HG02588 (cell line): Measurements from ENCODE around the gene FAM210A.

ENCODE experiments used
- ATAC-seq: cut with Tn5 transposase; IDR thresholded peaks from one replicate; pipeline ENCODE4 v1.9.1; 2021; ENCODE audit warnings: mild to moderate bottlenecking, moderate library complexity; ENCODE audit not compliant: unreplicated experiment

FAM210A gene

GRCh38 chr18:13649397-13650390, 76.7 kb downstream of the FAM210A start:
- ATAC-seq, result no peak

- ATAC-seq, result no peak
Measured at GRCh38 chr18:13647761-13648160, 78.6 kb downstream of the FAM210A start.

DNA sequence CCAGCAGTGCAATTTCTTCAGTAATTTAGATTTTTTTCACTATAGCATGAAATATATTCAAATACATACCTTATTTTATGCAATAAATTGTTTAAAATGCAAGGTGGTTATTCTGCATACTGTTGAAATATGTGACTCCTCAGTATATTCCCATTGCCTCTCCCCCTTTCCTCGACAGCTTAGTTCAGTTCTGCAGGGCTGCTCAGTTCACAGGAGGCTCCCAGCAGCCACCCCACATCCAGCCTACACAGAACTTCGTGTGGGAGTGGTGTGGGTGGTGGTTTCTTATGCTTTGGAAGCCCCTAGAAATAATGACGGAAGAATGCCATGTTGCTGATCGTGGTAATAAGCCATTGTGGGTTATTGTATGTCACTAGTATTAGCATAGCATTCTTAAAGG, 79.7 kb downstream of the FAM210A start:
- ATAC-seq, result no peak

DNA sequence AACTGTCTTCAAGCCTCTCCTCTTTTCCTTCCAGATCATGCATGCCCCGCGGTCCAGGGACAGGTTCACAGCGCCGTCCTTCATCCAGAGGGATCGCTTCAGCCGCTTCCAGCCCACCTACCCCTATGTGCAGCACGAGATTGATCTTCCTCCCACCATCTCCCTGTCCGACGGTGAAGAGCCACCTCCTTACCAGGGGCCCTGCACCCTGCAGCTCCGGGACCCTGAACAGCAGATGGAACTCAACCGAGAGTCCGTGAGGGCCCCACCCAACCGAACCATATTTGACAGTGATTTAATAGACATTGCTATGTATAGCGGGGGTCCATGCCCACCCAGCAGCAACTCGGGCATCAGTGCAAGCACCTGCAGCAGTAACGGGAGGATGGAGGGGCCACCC, 81.3 kb downstream of the FAM210A start:
- no peak for ATAC-seq

- no peak for ATAC-seq
Measured at GRCh38 chr18:13643261-13643751, 83.1 kb downstream of the FAM210A start.

DNA sequence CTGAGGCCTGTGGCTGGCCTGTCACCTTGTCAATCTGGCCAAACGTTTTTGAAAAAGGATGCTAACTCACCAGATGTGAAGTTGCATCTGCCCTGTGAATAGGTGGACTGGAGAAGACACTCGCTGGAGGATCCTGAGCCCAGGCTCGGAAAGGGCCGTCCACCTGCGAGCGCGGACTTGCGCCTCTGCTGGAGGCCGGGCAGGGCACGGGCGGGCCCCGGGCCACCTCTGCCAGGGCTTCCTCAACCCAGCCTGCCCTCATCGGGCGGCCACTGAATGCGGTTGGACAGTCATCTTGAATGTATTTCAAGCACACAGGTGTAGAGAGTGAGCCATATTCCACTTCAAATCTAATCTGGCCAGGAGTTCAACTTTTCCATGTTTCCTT, 83.9 kb downstream of the FAM210A start:
- no peak for ATAC-seq

- ATAC-seq, result no peak
Measured at GRCh38 chr18:13641551-13642439, 84.6 kb downstream of the FAM210A start.

DNA sequence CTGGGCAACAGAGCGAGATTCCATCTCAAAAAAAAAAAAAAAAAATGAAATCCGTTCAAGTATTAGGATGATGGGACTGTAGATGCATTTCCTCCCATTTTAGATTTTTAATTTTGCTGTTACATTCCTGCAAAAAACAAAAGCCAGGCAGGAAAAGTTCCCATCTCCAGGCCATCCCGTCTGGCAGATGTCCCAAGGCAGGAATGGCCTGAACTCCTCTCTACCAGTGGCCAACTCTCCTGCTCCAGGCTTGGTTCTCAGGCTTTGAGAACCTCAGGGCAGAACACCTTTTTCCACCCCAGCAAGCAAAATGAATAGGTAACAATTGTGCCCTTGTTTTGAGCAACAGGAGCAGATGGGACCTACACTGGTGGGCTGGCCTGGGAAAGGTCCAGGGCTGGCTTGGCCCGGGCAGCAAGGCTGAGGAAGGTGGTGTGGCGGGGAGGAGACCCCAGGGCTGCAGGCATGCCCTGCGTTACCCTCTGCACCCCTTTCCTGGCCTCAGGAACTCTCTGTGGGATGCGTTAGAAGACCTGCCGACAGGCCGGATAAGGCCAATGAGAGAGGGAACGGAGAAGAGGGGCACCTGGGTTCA, 86.0 kb downstream of the FAM210A start:
- no peak for ATAC-seq

DNA sequence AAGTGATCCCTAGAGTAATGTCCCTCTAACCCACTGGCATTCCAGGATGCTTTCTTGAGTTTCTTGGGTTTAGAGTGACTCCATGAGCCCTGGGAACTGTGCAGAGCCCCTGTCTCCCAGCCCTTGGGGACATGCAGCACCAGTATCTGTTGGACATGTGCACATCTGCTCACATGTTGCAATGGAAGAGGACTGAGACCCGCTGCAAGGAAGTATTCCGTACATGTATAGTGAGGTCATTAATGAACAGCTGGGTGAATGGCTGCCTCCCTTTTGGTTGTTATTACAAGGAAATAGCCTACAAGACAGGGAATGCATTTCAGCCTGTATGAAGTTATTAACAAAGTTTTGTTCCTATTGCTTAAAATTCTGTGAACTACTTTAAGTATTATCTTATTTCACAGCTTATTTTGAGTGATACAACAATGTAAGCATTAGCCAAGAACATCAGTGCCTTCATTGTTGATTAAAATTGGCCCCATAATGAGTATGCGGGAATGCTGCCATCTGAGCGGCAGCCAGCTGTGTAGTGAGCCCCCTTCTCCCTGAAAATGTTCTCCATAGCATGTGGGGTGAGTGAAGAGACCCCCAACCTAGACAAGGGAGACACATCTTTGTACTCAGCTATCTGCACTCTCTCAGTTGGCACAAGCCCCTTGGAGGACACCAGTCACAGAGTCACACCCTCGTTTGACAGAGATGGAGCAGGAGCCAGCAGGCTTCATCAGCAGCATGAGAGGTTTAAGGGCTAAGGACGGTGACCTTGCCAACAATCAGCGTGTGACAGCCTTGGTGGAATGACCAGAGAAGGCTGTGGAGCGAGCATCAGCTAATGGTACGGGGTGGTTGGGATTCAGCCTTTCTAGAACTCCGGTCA, 87.4 kb downstream of the FAM210A start:
- no peak for ATAC-seq

DNA sequence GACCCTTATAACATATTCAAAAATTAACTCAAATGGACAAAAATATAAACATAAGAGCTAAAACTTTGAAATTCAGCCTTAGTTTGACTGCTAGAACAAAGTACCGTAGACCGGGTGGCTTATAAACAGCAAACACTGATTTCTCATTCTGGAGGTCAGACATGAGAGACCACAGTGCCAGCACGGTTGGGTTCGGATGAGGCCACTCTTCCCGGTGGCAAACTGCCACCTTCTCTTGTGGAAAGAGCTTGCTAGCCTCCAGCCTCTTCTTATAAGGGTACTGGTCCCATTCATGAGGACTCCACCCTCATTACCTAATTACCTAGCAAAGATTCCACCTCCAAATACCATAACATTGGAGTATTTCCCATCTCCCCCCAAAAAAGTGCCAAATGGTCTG, 91.3 kb downstream of the FAM210A start:
- no peak for ATAC-seq

- ATAC-seq, result no peak
Measured at GRCh38 chr18:13633700-13634099, 92.7 kb downstream of the FAM210A start.

DNA sequence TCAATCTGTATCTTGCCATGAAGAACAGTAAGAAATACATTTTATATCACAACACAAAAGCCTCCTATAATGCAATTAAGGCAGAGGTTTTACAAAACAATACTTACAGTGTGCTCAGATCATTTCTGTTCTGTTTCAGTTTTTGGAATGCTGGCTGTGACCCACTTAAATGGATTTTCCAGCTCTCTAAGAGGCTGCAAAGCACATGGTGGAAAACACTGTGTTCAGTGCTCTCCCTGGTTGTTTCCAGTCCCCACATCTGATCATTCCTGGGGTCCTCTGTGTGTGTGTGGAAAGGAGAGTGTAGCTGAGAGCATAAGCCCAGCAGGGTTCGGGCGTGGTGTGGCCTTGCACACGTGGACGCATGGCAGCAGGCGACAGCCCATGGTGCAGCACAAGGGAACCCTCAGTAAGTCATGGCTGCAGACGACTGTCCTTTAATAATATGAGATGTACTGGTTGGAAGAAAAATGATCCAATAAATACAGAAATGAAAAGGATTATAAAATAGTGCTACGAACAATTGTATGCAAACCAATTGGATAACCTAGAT, 95.6 kb downstream of the FAM210A start:
- ATAC-seq, result no peak

DNA sequence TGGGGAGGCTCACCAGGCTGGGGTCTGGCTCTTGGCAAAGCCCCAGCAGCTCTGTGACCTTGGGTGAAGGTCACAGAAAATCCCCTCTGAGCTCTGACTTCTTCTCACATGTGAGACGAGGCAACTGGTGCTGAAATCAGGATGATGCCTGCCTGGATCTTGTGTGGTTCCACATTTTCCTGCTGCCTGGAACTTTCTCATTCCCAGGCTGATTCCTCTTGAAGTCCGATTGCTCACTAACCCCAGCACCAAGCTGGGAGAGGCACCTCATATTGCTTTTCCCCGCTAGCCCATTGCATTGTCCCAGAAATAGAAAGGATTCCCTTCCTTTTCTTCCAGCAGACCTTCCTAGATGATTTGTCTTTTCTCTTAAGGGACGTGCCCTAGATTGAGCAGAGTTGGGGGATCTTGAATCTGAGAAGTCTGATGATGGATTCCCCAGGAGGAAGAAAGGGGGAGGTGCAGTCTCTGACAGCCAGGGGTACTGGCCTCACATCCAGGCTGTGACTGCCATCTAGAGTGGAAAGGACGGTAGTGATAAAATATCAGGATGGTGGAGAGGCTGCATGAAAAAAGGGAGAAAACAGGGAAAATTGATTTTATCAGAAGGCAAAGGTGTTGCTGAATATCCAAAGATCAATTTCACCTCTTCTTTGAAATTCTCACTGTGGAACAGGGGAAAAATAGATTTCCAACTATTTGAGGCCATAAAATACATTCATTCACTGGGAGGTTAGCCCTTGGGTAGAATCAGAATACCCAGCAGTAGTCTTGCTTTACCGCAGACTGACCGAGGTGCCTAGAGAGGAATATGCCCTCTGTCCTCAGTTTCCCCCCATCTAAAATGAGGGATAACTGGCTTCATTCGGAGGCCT, 96.3 kb downstream of the FAM210A start:
- ATAC-seq, result peak; percentile 70

DNA sequence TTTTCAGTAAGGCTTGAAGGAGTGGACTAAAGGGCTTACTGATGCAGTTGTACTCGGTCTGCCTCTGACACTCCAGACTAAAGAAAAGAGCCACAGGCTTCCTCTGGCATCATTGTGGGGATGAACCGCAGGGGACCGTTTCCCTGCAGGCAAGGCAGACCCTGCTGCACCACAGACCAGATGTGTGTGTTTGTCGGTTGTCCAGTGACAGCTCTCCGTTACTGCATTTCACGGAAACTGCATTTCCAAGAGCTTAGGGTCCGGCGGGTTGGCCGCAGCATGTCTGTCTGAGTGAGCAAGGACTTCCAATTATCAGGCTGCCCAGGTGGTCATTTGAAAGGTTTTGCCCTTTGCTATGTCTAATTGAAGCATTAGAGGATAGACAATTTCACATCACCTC, 98.1 kb downstream of the FAM210A start:
- ATAC-seq, result no peak

DNA sequence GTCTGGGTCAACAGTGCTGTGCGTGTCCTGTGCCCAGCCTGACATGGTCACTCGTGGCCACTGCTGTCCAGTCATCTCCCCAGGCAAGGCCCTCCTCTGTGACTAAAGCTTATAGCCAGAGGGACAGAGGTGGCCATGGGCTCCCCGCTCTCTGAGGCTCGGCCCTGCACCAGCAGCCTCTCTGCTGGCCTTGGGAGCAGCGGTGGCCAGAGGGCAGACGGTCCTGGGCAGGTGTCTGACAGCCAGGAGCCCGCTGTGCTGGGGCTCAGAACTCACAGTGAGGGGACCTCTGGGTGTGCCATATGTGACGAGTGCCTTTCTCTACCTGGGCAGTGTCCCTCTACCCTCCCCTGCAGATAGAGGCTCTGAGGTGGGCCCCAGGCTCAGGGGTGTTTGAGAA, 98.7 kb downstream of the FAM210A start:
- ATAC-seq, result no peak

- ATAC-seq, result no peak
Measured at GRCh38 chr18:13626544-13626908, 99.8 kb downstream of the FAM210A start.

DNA sequence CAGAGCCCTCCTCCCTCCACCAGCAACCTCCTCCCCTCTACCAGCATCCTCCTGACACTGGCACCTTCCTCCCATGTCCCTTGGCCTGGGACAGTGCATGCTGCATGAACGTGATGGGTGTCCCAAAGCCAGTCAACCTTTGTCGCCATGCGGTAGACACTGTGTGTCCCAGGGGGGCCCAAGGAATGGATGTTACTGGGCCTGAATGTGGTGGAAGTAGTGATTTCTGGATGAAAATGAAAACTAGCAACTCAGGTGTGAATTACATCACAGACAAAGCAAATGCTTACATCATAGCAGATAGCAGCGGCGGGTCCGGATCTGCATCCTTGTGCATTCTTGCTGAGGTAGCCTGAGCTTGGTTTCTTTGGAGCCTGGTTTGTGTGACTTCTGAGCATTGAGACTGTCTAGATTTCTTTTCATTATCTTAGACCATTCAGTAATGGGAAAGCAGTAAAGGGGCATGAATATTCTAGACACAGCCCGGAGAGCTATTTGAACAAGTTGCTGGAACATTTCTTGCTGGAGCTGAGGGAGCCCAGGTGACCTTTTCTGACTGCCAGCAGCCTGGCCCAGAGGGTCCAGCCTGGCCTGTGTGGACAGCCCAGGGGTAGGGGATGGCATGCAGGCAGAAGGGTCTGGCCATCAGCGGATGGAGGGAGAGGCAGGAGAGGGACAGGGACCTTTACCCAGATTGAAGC, 100.4 kb downstream of the FAM210A start:
- ATAC-seq, result no peak

DNA sequence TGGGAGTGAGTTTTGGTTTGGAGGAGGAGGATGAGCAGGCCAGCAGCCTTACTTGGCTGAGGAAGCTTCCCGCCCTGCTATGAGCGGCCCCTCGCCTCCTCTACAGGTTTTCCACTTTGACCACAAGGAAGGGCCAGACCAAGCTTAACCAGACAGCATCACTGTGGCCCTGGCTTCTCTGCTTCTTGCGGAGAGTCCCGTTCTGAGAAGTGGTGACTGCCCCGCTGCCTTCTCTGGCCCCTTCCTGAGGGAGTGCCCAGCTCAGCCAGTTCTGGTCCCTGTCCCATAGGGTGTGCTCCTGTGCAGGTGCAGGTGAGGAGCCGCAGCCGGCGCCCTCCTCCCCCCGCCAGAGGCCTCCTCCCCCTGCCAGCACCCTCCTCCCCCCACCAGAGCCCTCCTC, 101.0 kb downstream of the FAM210A start:
- no peak for ATAC-seq
